CD8-positive, alpha-beta memory T cell (primary cell): ENCODE results near the gene TSPO. TPM values are rescaled to one million over a fixed set of nuclear protein-coding genes. Genes with fewer than 3 reads are reported as not detected.

Source experiments
- CTCF ChIA-PET: fragments of 350-600 bp; sonication (Branson Sonifier 250); formaldehyde crosslinking; loops from one replicate; lab custom pipeline; 2021; ENCODE audit warnings: antibody characterized with exemption; lab: Charles Lee
- POLR2A ChIA-PET: fragments of 350-600 bp; sonication (Branson Sonifier 250); formaldehyde crosslinking; loops from one replicate; lab custom pipeline; 2021; ENCODE audit warnings: antibody characterized with exemption; lab: Charles Lee
- DNase-seq, 5 donors: peaks; one replicate each; pipeline versions ENCODE4 v3.0.0 to v3.0.0-alpha.2; 2020 to 2022; ENCODE audit warnings: mixed read lengths in 1 of 5
- H3K27ac ChIP-seq: one replicate; pipeline ENCODE4 v1.7.0; 2013; ENCODE audit warnings: low read depth, mild to moderate bottlenecking, low read length, moderate library complexity
- H3K27me3 ChIP-seq: 2 replicates; pipeline ENCODE4 v1.7.0; 2013; ENCODE audit warnings: low read length, mild to moderate bottlenecking; ENCODE audit not compliant: insufficient read depth, poor library complexity, severe bottlenecking
- H3K36me3 ChIP-seq: 2 replicates; pipeline ENCODE4 v1.7.0; 2013; ENCODE audit warnings: mild to moderate bottlenecking, low read length, moderate library complexity; ENCODE audit not compliant: insufficient read depth
- H3K4me1 ChIP-seq: 2 replicates; pipeline ENCODE4 v1.7.0; 2013; ENCODE audit warnings: mild to moderate bottlenecking, low read length, moderate library complexity; ENCODE audit not compliant: insufficient read depth
- H3K4me3 ChIP-seq: 2 replicates; pipeline ENCODE4 v1.7.0; 2013; ENCODE audit warnings: mild to moderate bottlenecking, low read length
- H3K9me3 ChIP-seq: 2 replicates; pipeline ENCODE4 v1.7.0; 2013; ENCODE audit warnings: mild to moderate bottlenecking, low read length
- H3K27ac Mint-ChIP-seq, 8 donors: one replicate each; pipeline ENCODE4 v1.8.0; 2020 to 2021; ENCODE audit warnings: mixed read lengths in 8 of 8, mild to moderate bottlenecking in 6 of 8, inconsistent platforms in 3 of 8, moderate library complexity in 3 of 8
- H3K27me3 Mint-ChIP-seq, 2 donors: one replicate each; pipeline ENCODE4 v1.8.0; 2020 to 2021; ENCODE audit warnings: mixed read lengths in 2 of 2, mild to moderate bottlenecking in 1 of 2, moderate library complexity in 1 of 2
- H3K36me3 Mint-ChIP-seq, 3 donors: one replicate each; pipeline ENCODE4 v1.8.0; 2020 to 2021; ENCODE audit warnings: mixed read lengths in 3 of 3, inconsistent platforms in 1 of 3, mild to moderate bottlenecking in 1 of 3
- H3K4me1 Mint-ChIP-seq, 3 donors: one replicate each; pipeline ENCODE4 v1.8.0; 2020 to 2021; ENCODE audit warnings: mixed read lengths in 3 of 3, inconsistent platforms in 1 of 3, mild to moderate bottlenecking in 1 of 3
- H3K4me3 Mint-ChIP-seq, 7 donors: one replicate each; pipeline ENCODE4 v1.8.0; 2020 to 2021; ENCODE audit warnings: mixed read lengths in 7 of 7, mild to moderate bottlenecking in 6 of 7, moderate library complexity in 4 of 7, inconsistent platforms in 2 of 7
- H3K9me3 Mint-ChIP-seq, 5 donors: one replicate each; pipeline ENCODE4 v1.8.0; 2020 to 2022; ENCODE audit warnings: mixed read lengths in 5 of 5, mild to moderate bottlenecking in 3 of 5, moderate library complexity in 2 of 5, inconsistent platforms in 1 of 5
- polyA plus RNA-seq: library from polyadenylated mRNA; unstranded; fragments of 300-500 nt; fragmentation: Illumina TruSeq; gene quantifications from one replicate; pipeline ENCODE4 v1.2.3, GENCODE V29; 2021
- total RNA-seq, 2 experiments: library from RNA; stranded (reverse); gene quantifications; one replicate each; pipeline ENCODE4 v1.2.3, GENCODE V29; 2021

Gene TSPO
- total and polyA plus RNA-seq, 3 experiments from 2014 or later, result 101 to 328 (median 105) TPM

- Mint-ChIP-seq H3K27ac (no peak overlapping the region), H3K36me3 (no peaks in the 10 kb centered on the region), H3K4me3 (no peak overlapping the region), H3K27me3 (peaks cover 8 to 31% of the 10 kb centered on the region in 2 donors), H3K9me3 (peaks cover 0 to 2% (median 0%) of the 10 kb centered on the region in 5 donors), H3K4me1 (no peaks in the 10 kb centered on the region)
- Histone ChIP-seq H3K27ac (no peak overlapping the region), H3K4me3 (no peak overlapping the region), H3K27me3 (no peaks in the 10 kb centered on the region), H3K9me3 (no peaks in the 10 kb centered on the region), H3K36me3 (no peaks in the 10 kb centered on the region), H3K4me1 (no peaks in the 10 kb centered on the region)
- CTCF ChIA-PET, result no interaction called here
- POLR2A ChIA-PET, result no interaction called here
- no peak for DNase-seq
Measured at GRCh38 chr22:43198126-43198525, 46.8 kb downstream of the TSPO start.

GRCh38 chr22:43198936-43199335, 47.6 kb downstream of the TSPO start:
- no peak overlapping the region for H3K4me3 ChIP-seq
- peaks cover 8 to 31% of the 10 kb centered on the region in 2 donors for H3K27me3 Mint-ChIP-seq
- H3K9me3 ChIP-seq, result no peaks in the 10 kb centered on the region
- no peaks in the 10 kb centered on the region for H3K4me1 Mint-ChIP-seq
- H3K4me1 ChIP-seq, result no peaks in the 10 kb centered on the region
- no peak overlapping the region for H3K4me3 Mint-ChIP-seq
- DNase-seq, result no peak
- CTCF ChIA-PET, result no interaction called here
- no peaks in the 10 kb centered on the region for H3K27me3 ChIP-seq
- H3K27ac Mint-ChIP-seq, result no peak overlapping the region
- H3K9me3 Mint-ChIP-seq, result peaks cover 0 to 2% (median 0%) of the 10 kb centered on the region in 5 donors
- no peaks in the 10 kb centered on the region for H3K36me3 Mint-ChIP-seq
- H3K27ac ChIP-seq, result no peak overlapping the region
- POLR2A ChIA-PET, result no interaction called here
- H3K36me3 ChIP-seq, result no peaks in the 10 kb centered on the region

- no peaks in the 10 kb centered on the region for H3K4me1 Mint-ChIP-seq
- H3K4me1 ChIP-seq, result no peaks in the 10 kb centered on the region
- no peaks in the 10 kb centered on the region for H3K27me3 ChIP-seq
- H3K27me3 Mint-ChIP-seq, result peaks cover 4 to 31% of the 10 kb centered on the region in 2 donors
- no peak overlapping the region for H3K27ac ChIP-seq
- no peak for DNase-seq
- no peaks in the 10 kb centered on the region for H3K36me3 ChIP-seq
- CTCF ChIA-PET, result no interaction called here
- no peak overlapping the region for H3K4me3 ChIP-seq
- no peak overlapping the region for H3K4me3 Mint-ChIP-seq
- H3K36me3 Mint-ChIP-seq, result no peaks in the 10 kb centered on the region
- POLR2A ChIA-PET, result no interaction called here
- no peaks in the 10 kb centered on the region for H3K9me3 ChIP-seq
- H3K9me3 Mint-ChIP-seq, result peaks cover 0 to 2% (median 0%) of the 10 kb centered on the region in 5 donors
- H3K27ac Mint-ChIP-seq, result no peak overlapping the region
Measured at GRCh38 chr22:43199541-43199940, 48.2 kb downstream of the TSPO start.

GRCh38 chr22:43200031-43200430, 48.7 kb downstream of the TSPO start:
- H3K27ac ChIP-seq, result no peak overlapping the region
- Mint-ChIP-seq H3K27me3 (peaks cover 2 to 27% of the 10 kb centered on the region in 2 donors), H3K9me3 (peaks cover 0 to 2% (median 0%) of the 10 kb centered on the region in 5 donors), H3K4me1 (peaks cover 0 to 3% (median under 1%) of the 10 kb centered on the region in 3 donors), H3K27ac (no peak overlapping the region), H3K36me3 (no peaks in the 10 kb centered on the region), H3K4me3 (no peak overlapping the region)
- POLR2A ChIA-PET, result no interaction called here
- DNase-seq, result no peak
- CTCF ChIA-PET, result interaction anchor here (1.5 kb wide), 1 partner anchor 12 kb away, joined by 6 read pairs; the partner anchor contains the start of gene TTLL12
- H3K36me3 ChIP-seq, result no peaks in the 10 kb centered on the region
- no peaks in the 10 kb centered on the region for H3K4me1 ChIP-seq
- no peaks in the 10 kb centered on the region for H3K27me3 ChIP-seq
- H3K4me3 ChIP-seq, result no peak overlapping the region
- H3K9me3 ChIP-seq, result no peaks in the 10 kb centered on the region

GRCh38 chr22:43200555-43200954, 49.2 kb downstream of the TSPO start:
- POLR2A ChIA-PET, result no interaction called here
- peaks cover 0 to 25% of the 10 kb centered on the region in 2 donors for H3K27me3 Mint-ChIP-seq
- no peak for DNase-seq
- Histone ChIP-seq H3K4me1 (no peaks in the 10 kb centered on the region), H3K27ac (no peak overlapping the region), H3K9me3 (no peaks in the 10 kb centered on the region), H3K4me3 (no peak overlapping the region), H3K36me3 (no peaks in the 10 kb centered on the region), H3K27me3 (no peaks in the 10 kb centered on the region)
- H3K27ac Mint-ChIP-seq, result peak overlapping the region in 1 of 8 donors; percentile 60
- H3K4me3 Mint-ChIP-seq, result no peak overlapping the region
- CTCF ChIA-PET, result interaction anchor here (1.5 kb wide), 1 partner anchor 13 kb away, joined by 6 read pairs; the partner anchor contains the start of gene TTLL12
- peaks cover 0 to 6% (median 2%) of the 10 kb centered on the region in 3 donors for H3K4me1 Mint-ChIP-seq
- no peaks in the 10 kb centered on the region for H3K36me3 Mint-ChIP-seq
- peaks cover 0 to 2% (median 0%) of the 10 kb centered on the region in 5 donors for H3K9me3 Mint-ChIP-seq

GRCh38 chr22:43201486-43202219, 50.3 kb downstream of the TSPO start:
- H3K36me3 Mint-ChIP-seq, result no peaks in the 10 kb centered on the region
- no peak overlapping the region for H3K4me3 Mint-ChIP-seq
- H3K9me3 ChIP-seq, result no peaks in the 10 kb centered on the region
- peaks cover 0 to 2% (median 0%) of the 10 kb centered on the region in 5 donors for H3K9me3 Mint-ChIP-seq
- H3K4me1 Mint-ChIP-seq, result peaks cover 7 to 14% (median 8%) of the 10 kb centered on the region in 3 donors
- H3K4me3 ChIP-seq, result no peak overlapping the region
- peaks cover 10% of the 10 kb centered on the region for H3K4me1 ChIP-seq
- POLR2A ChIA-PET, result no interaction called here
- no peaks in the 10 kb centered on the region for H3K36me3 ChIP-seq
- H3K27me3 Mint-ChIP-seq, result peaks cover 0 to 25% of the 10 kb centered on the region in 2 donors
- DNase-seq, result no peak
- peak overlapping the region in 1 of 8 donors; percentile 60 for H3K27ac Mint-ChIP-seq
- CTCF ChIA-PET, result interaction anchor here (1.5 kb wide), 1 partner anchor 14 kb away, joined by 6 read pairs; the partner anchor contains the start of gene TTLL12
- no peak overlapping the region for H3K27ac ChIP-seq
- no peaks in the 10 kb centered on the region for H3K27me3 ChIP-seq

- Histone ChIP-seq H3K36me3 (no peaks in the 10 kb centered on the region), H3K4me3 (no peak overlapping the region), H3K27ac (no peak overlapping the region), H3K9me3 (no peaks in the 10 kb centered on the region), H3K4me1 (peaks cover 13% of the 10 kb centered on the region), H3K27me3 (no peaks in the 10 kb centered on the region)
- Mint-ChIP-seq H3K9me3 (peaks cover 0 to 2% (median 0%) of the 10 kb centered on the region in 5 donors), H3K4me1 (peaks cover 7 to 14% (median 8%) of the 10 kb centered on the region in 3 donors), H3K27me3 (peaks cover 0 to 20% of the 10 kb centered on the region in 2 donors), H3K4me3 (no peak overlapping the region), H3K36me3 (no peaks in the 10 kb centered on the region), H3K27ac (peak overlapping the region in 1 of 8 donors; percentile 60)
- ChIA-PET POLR2A (no interaction called here), CTCF (no interaction called here)
- no peak for DNase-seq
Measured at GRCh38 chr22:43202326-43202725, 51.0 kb downstream of the TSPO start.

GRCh38 chr22:43202756-43203410, 51.5 kb downstream of the TSPO start:
- Histone ChIP-seq H3K27me3 (no peaks in the 10 kb centered on the region), H3K36me3 (no peaks in the 10 kb centered on the region), H3K4me1 (peaks cover 13% of the 10 kb centered on the region), H3K9me3 (no peaks in the 10 kb centered on the region), H3K27ac (no peak overlapping the region), H3K4me3 (no peak overlapping the region)
- H3K36me3 Mint-ChIP-seq, result no peaks in the 10 kb centered on the region
- no peak for DNase-seq
- H3K9me3 Mint-ChIP-seq, result peaks cover 0 to 2% (median 0%) of the 10 kb centered on the region in 5 donors
- H3K4me1 Mint-ChIP-seq, result peaks cover 7 to 14% (median 8%) of the 10 kb centered on the region in 3 donors
- H3K4me3 Mint-ChIP-seq, result no peak overlapping the region
- peaks cover 0 to 15% of the 10 kb centered on the region in 2 donors for H3K27me3 Mint-ChIP-seq
- CTCF ChIA-PET, result no interaction called here
- POLR2A ChIA-PET, result no interaction called here
- H3K27ac Mint-ChIP-seq, result no peak overlapping the region
